GM04504 (cell line): ENCODE results near the gene KRTAP5-5.
"Not testable (repeated sequence)": the region's sequence is repeated elsewhere in the genome, so short reads cannot be mapped to it uniquely, and the experiment has no call there.

Experiments used
- DNase-seq: peaks from one replicate; pipeline ENCODE4 v3.0.0-alpha.2; 2012; ENCODE audit warnings: low read depth

Gene KRTAP5-5

GRCh38 chr11:1642288-1643145 lies 12.9 kb downstream of the KRTAP5-5 start:
- no peak for DNase-seq

GRCh38 chr11:1643146-1643690 lies 13.6 kb downstream of the KRTAP5-5 start:
- no peak for DNase-seq

GRCh38 chr11:1644601-1645356 lies 15.2 kb downstream of the KRTAP5-5 start:
- no peak for DNase-seq

GRCh38 chr11:1645357-1645821 lies 15.8 kb downstream of the KRTAP5-5 start:
- no peak for DNase-seq

- not testable (repeated sequence) for DNase-seq
These were observed 17.0 kb downstream of the KRTAP5-5 start for GRCh38 chr11:1646540-1646939.

- no peak for DNase-seq
These were observed 18.5 kb downstream of the KRTAP5-5 start for GRCh38 chr11:1647901-1648652.

GRCh38 chr11:1648653-1649420 lies 19.3 kb downstream of the KRTAP5-5 start:
- DNase-seq: no peak

- no peak for DNase-seq
These were observed 20.7 kb downstream of the KRTAP5-5 start for GRCh38 chr11:1650034-1650917.

- DNase-seq: no peak
These were observed 21.3 kb downstream of the KRTAP5-5 start for GRCh38 chr11:1650918-1651262.

- DNase-seq: no peak
These were observed 21.9 kb downstream of the KRTAP5-5 start for GRCh38 chr11:1651411-1651980.

GRCh38 chr11:1652026-1652425 lies 22.5 kb downstream of the KRTAP5-5 start:
- no peak for DNase-seq

- no peak for DNase-seq
These were observed 22.8 kb downstream of the KRTAP5-5 start for GRCh38 chr11:1652442-1652770.

- peak; percentile 19 for DNase-seq
These were observed 23.4 kb downstream of the KRTAP5-5 start for GRCh38 chr11:1652771-1653540.

GRCh38 chr11:1653541-1654387 lies 24.2 kb downstream of the KRTAP5-5 start:
- no peak for DNase-seq

GRCh38 chr11:1654388-1655167 lies 25.0 kb downstream of the KRTAP5-5 start:
- DNase-seq: no peak

GRCh38 chr11:1655168-1656060 lies 25.8 kb downstream of the KRTAP5-5 start:
- DNase-seq: no peak

GRCh38 chr11:1656061-1656441 lies 26.5 kb downstream of the KRTAP5-5 start:
- DNase-seq: no peak
